ENCODE data around the gene PINLYP.

Gene PINLYP

GRCh38 chr19:43548706-43549105 lies 26.9 kb upstream of the PINLYP start:
- DNase-seq (ENCODE audit: low read depth, low spot score), result no peak

- no peak for DNase-seq (ENCODE audit: low read depth, low spot score)
Measured at GRCh38 chr19:43551399-43552197, 24.0 kb upstream of the PINLYP start.

- DNase-seq (ENCODE audit: low read depth, low spot score), result no peak
Measured at GRCh38 chr19:43552198-43552450, 23.5 kb upstream of the PINLYP start.

GRCh38 chr19:43552616-43553015 lies 23.0 kb upstream of the PINLYP start:
- DNase-seq (ENCODE audit: low read depth, low spot score), result no peak

DNA sequence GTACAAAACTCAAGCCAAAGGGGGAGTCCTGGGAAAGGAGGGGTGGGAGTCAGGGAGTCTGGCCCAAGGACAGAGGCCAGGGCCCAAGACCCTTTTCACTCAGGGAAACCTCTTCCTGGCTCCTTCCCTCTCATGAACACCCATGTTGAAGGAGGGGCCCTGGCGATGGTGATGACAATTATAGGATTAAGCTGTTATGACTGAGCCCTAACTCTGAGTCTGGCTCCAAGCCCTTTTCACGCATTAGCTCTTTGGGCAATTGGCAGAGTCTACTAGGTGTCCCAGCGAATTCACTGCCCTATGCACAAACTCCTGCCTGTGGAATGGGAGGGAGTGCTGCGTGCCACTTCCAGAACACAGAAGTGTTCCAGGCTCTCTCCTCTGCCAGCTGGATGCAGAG lies 21.9 kb upstream of the PINLYP start:
- no peak for DNase-seq (ENCODE audit: low read depth, low spot score)

DNA sequence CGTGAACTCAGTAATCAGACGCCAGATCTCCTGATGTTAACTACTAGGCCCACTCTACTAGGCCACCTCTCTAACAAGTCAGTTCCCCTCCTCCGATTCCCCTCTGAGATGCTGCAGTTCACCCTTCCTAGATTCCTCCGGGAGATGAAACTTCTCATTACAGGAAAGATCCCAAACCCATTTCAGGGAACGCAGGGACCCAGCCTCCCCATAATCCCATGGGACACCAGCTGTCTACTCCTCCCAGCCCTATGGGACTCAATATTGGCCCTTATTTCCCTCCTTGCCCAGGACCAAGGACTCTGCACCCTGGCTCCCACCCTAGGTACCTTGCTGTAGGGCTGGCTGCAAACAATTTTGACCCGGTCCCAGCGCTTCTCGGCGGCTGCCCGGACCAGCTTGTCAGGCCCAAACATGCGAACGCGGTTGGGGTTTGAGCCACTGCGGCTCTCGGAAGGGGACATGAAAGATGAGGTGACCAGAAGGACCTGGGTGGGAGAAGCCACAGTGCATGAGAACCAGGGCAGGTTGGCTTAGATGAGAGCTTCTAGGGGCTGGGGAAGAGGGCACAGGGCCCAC lies 21.2 kb upstream of the PINLYP start:
- DNase-seq (ENCODE audit: low read depth, low spot score), result no peak

- DNase-seq (ENCODE audit: low read depth, low spot score), result peak; percentile 83
Measured at GRCh38 chr19:43555185-43555770, 20.3 kb upstream of the PINLYP start.

GRCh38 chr19:43560687-43561086 lies 14.9 kb upstream of the PINLYP start:
- DNase-seq (ENCODE audit: low read depth, low spot score), result no peak

DNA sequence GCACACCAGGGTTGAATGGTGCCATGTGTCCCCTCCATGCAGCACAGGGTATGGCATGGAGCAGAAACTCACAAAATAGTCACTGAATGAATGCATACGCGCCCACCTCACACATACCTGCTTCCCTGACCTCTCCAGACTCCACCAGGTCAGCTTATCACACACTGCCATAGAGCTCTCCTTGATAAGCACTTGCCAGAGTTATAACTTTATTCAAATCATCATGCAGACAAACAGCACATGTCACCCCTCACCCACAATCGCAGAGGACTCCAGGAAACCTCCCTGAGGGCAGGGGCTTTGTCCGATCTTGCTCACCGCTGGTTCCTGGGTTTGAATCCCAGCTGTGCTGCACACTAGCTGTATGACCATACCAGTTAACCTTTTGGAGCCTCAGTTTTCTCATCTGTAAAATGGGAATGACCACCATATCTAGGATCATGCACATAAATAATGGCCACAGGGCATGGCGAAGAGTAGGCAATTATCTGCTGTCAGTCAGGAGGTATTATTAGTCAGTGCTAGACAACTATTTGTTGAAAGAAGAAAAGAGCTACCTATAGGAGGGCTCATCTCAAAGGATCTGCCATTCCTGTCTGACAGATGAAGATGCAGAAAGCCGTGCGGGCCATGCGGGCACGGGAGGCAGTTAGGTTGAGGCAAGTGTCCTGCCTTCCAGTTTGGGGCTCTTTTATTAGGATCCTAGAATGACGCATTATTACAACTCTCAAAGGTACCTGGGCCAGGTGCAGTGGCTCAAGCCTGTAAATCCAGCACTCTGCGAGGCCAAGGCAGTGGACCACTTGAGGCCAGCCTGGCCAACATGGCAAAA lies 14.2 kb upstream of the PINLYP start:
- DNase-seq (ENCODE audit: low read depth, low spot score), result no peak

- no peak for DNase-seq (ENCODE audit: low read depth, low spot score)
Measured at GRCh38 chr19:43562226-43562697, 13.3 kb upstream of the PINLYP start.

DNA sequence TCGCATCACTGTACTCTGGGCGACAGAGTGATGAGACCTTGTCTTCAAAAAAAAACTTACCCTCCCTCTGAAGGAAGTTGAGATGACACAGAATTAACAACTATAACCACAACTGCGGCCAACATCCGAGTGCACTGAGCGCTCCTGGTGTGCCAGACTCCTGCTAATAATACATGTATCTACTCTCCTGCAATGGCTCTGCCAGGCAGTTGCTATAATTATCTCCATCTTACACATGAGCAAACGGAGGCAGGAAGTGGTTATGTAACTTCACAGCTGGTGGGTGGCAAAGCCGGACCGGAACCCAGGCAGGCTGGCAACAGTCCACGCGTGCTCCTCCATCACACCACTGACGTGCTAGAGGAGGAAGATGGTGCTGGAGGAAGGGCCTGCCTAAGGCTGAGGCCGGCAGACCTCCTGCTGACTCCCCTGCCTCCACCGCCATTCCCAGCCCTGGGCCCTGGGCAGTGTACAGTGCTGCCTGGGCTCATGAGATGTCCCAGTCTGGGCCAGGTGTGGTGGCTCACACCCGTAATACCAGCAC lies 12.8 kb upstream of the PINLYP start:
- DNase-seq (ENCODE audit: low read depth, low spot score), result peak; percentile 70

DNA sequence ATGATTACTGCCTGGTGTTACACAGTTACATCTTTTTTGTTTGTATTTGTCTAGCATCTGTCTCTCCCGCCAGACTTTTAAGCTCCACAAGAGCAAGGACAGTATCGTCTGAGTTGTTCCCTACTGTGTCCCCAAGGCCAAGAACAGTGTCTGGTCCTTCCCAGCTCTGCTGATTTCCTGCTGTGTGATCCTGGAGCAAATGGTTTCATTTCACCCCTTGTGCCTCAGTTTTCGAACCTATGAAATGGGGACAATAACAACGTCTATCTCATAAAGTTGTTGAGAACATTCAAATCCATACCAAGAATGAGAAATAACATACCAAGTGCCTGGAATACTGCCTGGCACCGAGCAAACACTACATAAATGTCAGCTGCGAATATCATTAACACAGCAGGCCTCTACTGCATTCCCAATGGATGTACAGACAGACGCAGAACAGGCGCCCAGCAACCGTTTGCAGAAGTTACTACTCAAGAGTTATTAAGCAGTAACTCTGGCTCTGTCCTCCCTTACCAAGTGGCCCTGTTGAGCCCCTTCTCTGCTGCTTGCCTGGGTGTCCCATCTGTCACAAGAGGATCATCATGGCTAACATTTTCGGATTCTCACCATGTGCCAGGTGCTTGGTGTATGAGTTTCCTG lies 11.7 kb upstream of the PINLYP start:
- no peak for DNase-seq (ENCODE audit: low read depth, low spot score)

- DNase-seq (ENCODE audit: low read depth, low spot score), result no peak
Measured at GRCh38 chr19:43564800-43565199, 10.8 kb upstream of the PINLYP start.

- no peak for DNase-seq (ENCODE audit: low read depth, low spot score)
Measured at GRCh38 chr19:43569657-43570056, 5.9 kb upstream of the PINLYP start.

DNA sequence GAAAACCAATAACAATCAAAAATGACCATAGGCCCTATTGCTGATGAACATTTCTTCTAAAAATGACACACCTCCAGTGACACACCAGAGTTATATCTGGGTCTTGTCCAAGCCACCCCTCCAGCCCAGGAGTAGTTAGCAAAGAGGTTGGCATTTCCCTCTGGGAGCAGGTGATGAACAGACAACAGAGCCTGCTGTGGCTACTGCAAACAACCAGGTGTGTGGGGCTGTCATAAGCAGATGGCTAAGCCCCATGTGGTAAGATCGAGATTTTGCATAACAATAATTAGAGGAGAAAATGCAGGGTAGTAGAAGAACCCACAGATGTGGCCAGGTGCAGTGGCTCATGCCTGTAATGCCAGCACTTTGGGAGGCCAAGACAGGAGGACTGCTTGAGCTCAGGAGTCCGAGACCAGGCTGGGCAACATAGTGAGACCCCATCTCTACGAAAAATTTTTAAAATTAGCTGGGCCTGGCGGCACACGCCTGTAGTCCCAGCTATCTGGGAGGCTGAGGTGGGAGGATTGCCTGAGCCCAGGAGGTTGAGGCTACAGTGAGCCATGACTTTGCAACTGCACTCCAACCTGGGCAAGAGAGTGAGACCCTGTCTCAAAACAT lies 5.3 kb upstream of the PINLYP start:
- DNase-seq (ENCODE audit: low read depth, low spot score), result no peak

DNA sequence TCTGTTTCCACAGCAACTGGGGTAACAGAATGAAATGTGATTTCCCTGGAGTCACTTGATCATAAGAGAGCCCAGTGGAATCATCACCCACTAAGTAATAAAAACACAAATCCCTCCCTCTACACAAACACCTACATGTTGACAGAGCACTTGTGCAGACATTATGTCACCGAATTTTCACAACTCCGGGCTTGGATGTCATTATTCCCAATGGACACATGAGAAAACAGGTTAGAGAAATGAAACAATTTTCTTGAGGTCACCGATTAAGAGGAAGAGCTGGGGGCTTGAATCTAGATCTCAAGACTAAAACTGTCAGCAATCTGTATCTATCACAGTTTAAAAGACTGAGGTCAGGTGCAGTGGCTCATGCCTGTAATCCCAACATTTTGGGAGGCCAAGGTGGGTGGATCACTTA lies 3.4 kb upstream of the PINLYP start:
- no peak for DNase-seq (ENCODE audit: low read depth, low spot score)

DNA sequence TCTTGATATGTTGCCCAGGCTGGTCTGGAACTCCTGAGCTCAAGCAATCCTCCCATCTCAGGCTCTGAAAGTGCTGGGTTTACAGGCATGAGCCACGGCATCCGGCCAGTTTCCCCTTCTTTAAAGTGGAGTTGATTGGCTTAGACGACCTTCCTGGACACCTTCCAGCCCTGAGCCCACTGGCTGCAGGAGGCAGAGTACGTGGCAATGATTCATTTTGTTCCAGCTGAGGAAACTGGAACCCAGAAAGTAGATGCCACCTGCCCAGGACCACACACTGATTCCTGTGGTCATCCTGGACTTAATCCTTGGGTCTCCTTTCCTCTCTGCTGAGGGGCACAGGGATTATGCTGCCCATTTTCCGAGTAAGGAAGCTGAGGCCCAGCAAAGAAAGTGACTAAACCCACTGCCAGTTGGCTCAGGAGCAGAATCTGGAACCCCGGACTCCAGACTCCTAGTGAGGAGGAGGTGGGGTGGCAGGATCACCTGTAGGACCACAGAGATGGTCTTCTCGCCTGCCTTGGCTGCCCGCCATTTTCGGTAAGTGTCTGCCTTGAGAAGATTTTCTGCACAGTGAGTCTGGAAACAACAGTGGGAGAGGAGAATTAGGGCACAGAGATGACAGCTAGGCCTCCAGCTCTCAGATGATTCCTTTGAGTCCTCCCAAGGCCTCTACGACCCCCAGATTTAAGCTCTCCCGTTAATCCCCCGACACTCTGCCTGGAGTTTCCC lies 1.0 kb upstream of the PINLYP start:
- DNase-seq (ENCODE audit: low read depth, low spot score), result peak; percentile 63

DNA sequence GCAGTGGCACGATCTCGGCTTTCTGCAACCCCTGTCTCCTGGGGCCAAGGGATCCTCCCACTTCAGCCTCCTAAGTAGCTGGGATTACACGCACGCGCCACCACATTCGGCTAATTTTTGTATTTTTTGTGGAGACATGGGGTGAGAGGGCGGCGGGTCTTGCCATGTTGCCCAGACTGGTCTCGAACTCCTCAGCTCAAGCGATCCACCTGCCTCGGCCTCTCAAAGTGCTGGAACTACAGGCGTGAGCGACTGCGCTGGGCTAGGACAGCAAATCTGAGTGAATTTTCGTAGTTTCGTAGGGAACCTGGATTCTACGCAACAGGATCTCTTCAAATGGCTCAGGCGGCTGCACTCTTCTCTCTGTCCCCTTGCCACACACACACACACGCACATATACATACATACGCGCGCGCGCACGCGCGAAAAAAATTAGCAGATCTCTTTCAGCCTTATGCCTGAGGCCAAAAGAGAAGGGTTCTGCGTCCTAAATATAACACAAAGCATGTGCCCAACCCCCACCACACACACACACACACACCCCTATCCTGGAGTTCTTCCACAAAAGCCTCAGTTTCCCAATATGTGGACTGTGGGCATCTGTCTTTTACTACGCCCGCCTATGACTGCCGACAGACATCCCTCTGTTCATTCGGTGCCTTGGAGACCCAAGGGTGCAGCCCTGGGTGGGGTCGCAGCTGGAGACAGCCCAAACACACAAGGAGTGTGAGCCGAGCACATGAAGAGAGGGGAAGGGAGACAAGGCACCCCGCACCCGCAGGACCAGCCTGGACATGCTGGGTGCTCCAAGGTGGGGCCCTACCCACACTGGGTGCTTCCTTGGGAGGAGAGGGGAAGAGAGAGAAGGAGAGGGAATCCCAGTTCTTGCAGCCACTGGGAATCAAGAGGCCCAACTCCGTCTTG lies 616 bp downstream of the PINLYP start:
- no peak for DNase-seq (ENCODE audit: low read depth, low spot score)

GRCh38 chr19:43578787-43579186 lies 3.2 kb downstream of the PINLYP start:
- no peak for DNase-seq (ENCODE audit: low read depth, low spot score)
